NCI-H128 (cell line): Measurements from ENCODE around the gene KRT8.
"Not testable (repeated sequence)": the region's sequence is repeated elsewhere in the genome, so short reads cannot be mapped to it uniquely, and the experiment has no call there.

Experiments
- DNase-seq: peaks from one replicate; lab custom pipeline; 2025; ENCODE audit not compliant: unreplicated experiment; lab: John Stamatoyannopoulos, UW

KRT8 gene

DNA sequence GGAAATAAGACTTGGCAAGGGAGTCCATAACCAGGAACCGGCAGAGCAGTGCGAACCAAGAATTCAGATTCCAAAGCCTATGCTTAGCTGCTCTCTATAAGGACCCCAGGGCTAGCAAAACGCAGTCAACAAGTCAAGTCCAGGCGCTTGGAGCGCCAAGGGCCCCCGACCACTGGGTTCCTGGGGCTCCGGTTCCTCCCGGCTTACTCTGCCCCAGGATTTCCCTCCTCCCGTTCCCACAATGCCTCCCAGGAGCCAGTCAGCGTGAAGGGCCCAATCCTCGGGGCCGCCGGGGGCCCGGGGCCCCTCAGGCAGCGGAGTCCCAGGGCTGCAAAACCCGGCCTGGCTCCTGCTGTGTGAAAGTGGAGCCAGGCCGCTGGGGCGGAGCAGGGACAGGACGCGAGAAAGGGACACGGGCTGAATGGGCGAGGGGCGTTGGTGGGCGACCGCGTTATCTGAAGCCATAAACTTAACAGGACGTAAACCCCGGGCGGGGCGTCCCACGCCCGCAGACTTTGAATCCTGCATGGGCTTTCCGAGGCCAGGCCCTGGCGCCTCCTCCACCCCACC lies 1.5 kb downstream of the KRT8 start:
- DNase-seq = peak; percentile 48

GRCh38 chr12:52901715-52902541 lies 2.9 kb downstream of the KRT8 start:
- no peak for DNase-seq

DNA sequence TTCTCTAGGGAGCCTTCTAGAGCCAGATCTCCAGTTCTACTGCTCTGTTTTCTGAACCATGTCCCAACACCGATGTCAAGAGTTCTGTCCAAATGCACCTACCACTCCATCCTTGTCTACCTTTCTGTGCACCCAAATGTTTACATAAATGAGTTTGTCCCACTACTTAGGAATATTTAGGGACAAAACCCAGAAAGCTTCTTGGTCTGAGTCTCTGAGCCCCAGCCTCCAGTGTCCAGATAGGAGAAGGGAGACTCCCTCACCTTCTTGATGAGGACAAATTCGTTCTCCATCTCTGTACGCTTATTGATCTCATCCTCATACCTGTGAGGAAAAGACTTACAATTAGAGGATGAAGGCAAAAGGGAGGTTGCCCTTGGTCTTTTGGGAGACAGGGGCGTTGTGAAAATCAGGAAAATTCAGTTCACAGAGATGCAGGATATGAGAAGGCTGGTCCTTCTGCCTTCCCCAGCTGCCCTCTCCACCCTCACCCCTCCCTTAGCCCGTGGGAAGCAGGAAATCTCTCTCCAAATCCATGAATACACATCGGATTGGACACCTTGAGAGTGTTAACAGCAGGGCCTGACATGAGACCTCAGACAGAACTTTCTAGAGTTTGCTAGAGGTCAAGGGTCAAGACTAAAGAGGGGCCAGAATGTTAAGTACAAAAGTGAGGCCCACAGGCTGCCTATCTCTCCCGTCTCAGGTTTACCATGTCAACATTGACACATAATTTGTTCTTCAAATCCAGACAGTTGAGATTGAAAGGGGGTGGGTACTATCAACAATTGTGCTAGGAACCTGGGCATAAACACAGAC lies 3.8 kb downstream of the KRT8 start:
- DNase-seq = no peak

GRCh38 chr12:52900166-52900895 lies 4.5 kb downstream of the KRT8 start:
- DNase-seq = no peak

- no peak for DNase-seq
Observed at GRCh38 chr12:52899338-52900035, 5.4 kb downstream of the KRT8 start.

DNA sequence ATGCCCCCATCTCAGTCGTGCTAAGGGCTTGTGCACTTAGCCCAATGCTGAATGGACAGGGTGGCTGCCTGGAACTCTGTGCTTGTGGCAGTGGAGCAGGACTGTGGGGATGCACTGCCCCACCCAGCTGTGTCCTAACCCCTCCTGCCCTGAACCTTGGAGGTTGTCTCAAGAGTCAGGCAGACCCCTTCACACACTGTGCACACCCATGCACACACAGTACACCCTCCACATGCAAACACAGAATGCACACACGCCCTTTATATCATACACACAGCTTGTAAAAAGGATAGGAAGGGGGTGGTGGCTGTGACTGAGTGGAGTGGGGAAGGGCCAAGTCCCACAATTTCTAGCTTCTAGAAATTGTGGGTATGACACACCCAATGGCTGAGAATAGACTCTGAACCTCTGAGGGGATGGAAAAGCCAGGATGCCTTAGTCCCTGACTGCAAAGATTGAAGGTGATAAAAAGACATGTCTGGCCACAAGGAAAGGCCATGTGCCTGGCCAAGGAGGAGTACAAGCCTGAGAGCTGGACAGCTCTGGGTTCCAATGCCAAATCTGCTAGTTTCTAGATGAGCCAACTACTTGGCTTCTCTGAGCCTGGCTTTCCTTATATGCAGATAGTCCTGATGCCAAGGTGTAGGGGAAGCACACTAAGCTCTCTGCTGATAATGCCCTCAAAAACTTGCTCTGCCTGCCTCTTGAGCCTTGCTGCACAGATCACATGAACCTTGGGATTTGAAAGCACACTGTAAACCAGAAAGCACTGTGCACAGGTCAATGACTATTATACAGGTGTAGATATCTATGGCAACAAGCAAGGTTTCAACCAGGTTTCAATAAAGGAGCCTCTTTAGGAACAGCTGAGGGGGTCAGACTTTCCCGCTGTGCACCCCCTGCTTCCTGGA lies 8.4 kb downstream of the KRT8 start:
- no peak for DNase-seq

- no peak for DNase-seq
Observed at GRCh38 chr12:52895726-52896189, 9.1 kb downstream of the KRT8 start.

- no peak for DNase-seq
Observed at GRCh38 chr12:52892974-52893373, 11.9 kb downstream of the KRT8 start.

- no peak for DNase-seq
Observed at GRCh38 chr12:52892207-52892852, 12.5 kb downstream of the KRT8 start.

- no peak for DNase-seq
Observed at GRCh38 chr12:52891044-52891443, 13.8 kb downstream of the KRT8 start.

DNA sequence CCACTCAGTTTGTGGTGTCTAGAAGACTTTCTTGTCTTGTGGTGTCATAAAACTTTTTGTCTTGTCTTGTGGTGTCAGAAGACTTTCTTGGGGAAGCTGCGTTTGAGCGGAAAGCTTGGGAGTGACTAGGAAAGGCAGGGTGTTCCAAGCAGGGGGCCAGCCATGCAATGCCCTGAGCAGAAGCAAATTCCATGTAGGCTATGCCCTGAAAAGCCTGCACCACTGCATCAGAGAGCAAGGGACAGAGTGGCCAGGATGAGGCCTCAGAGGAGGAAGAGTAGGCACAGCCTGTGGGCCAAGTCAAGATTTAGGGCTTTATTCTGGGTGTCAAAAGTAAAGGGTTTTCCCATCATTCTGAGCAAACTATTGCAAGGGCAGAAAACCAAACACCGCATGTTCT lies 14.5 kb downstream of the KRT8 start:
- no peak for DNase-seq

- no peak for DNase-seq
Observed at GRCh38 chr12:52884526-52885293, 20.2 kb downstream of the KRT8 start.

GRCh38 chr12:52880499-52880898 lies 24.4 kb downstream of the KRT8 start:
- DNase-seq = not testable (repeated sequence)

- peak; percentile 87 for DNase-seq
Observed at GRCh38 chr12:52879394-52880351, 25.2 kb downstream of the KRT8 start.

GRCh38 chr12:52878507-52879393 lies 26.1 kb downstream of the KRT8 start:
- no peak for DNase-seq

DNA sequence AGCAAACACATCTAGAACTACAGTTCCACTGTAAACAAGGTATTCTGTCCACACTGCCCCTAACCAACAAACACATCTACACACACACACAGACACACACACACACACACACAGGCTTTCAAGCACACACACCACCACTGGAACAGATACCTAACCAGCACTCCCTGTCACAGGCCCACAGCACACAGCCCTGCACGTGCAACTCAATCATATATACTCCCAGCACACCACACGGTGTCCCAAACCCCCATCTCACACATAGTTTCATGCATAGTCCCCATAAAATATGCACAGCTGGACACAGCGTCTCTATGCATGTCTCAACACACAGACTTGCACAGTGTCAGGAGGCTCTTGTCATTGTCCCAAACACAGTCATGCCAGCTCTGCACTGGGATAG lies 27.6 kb downstream of the KRT8 start:
- no peak for DNase-seq
